Keratinocyte (primary cell): ENCODE results near the gene PADI6. TPM values are rescaled to one million over a fixed set of nuclear protein-coding genes. Genes with fewer than 3 reads are reported as not detected.

Experiments
- DNase-seq: peaks from one replicate; pipeline ENCODE4 v3.0.0-alpha.2; 2011; ENCODE audit warnings: low read depth, missing footprints, low spot score
- FAIRE-seq: peaks from 2 replicates; lab custom pipeline; 2011; peaks lifted over from hg19 to GRCh38; lab: Jason Lieb, UNC
- H2AFZ ChIP-seq: 2 replicates; pipeline ENCODE4 v1.6.0; 2012; ENCODE audit warnings: low read length, control low read depth, inconsistent platforms; ENCODE audit not compliant: control insufficient read depth
- H3K27ac ChIP-seq: 2 replicates; pipeline ENCODE4 v1.5.1; 2011; ENCODE audit warnings: low read length; ENCODE audit not compliant: control insufficient read depth, insufficient read depth
- H3K27me3 ChIP-seq: 3 replicates; pipeline ENCODE4 v1.6.0; 2011; ENCODE audit warnings: low read length; ENCODE audit not compliant: control insufficient read depth, insufficient read depth; ENCODE audit errors: extremely low read depth
- H3K36me3 ChIP-seq, 2 experiments: 2 replicates in 1 of 2; 3 replicates in 1 of 2; pipeline ENCODE4 v1.5.1; 2011; ENCODE audit warnings: low read length in 2 of 2, mild to moderate bottlenecking in 1 of 2; ENCODE audit not compliant: control insufficient read depth in 2 of 2, insufficient read depth in 2 of 2; ENCODE audit errors: extremely low read depth in 1 of 2
- H3K4me1 ChIP-seq: 3 replicates; pipeline ENCODE4 v1.5.1; 2011; ENCODE audit warnings: low read length; ENCODE audit not compliant: control insufficient read depth, insufficient read depth; ENCODE audit errors: extremely low read depth
- H3K4me2 ChIP-seq: 3 replicates; pipeline ENCODE4 v1.6.0; 2011; ENCODE audit warnings: low read depth, low read length; ENCODE audit not compliant: control insufficient read depth, insufficient read depth; ENCODE audit errors: extremely low read depth
- H3K4me3 ChIP-seq, 3 experiments: fragments of 200-600 bp in 1 of 3; sonication (generic) in 1 of 3; 2 replicates in 2 of 3; 3 replicates in 1 of 3; pipeline ENCODE4 v1.5.1; 2011 to 2016; ENCODE audit warnings: low read length in 3 of 3, mild to moderate bottlenecking in 3 of 3, control low read depth in 2 of 3, inconsistent platforms in 1 of 3, low read depth in 1 of 3, mixed read lengths in 1 of 3, mixed run types in 1 of 3, moderate library complexity in 1 of 3; ENCODE audit not compliant: control insufficient read depth in 2 of 3, insufficient read depth in 2 of 3; ENCODE audit errors: extremely low read depth in 1 of 3
- H3K79me2 ChIP-seq: 2 replicates; pipeline ENCODE4 v1.6.0; 2012; ENCODE audit warnings: low read length; ENCODE audit not compliant: control insufficient read depth, insufficient read depth
- H3K9ac ChIP-seq: 3 replicates; pipeline ENCODE4 v1.6.0; 2011; ENCODE audit warnings: low read length; ENCODE audit not compliant: control insufficient read depth, insufficient read depth; ENCODE audit errors: extremely low read depth
- H3K9me1 ChIP-seq: 3 replicates; pipeline ENCODE4 v1.6.0; 2011; ENCODE audit warnings: low read length; ENCODE audit not compliant: control insufficient read depth, insufficient read depth; ENCODE audit errors: extremely low read depth
- H3K9me3 ChIP-seq: 2 replicates; pipeline ENCODE4 v1.5.1; 2012; ENCODE audit warnings: low read depth, low read length; ENCODE audit not compliant: control insufficient read depth
- H4K20me1 ChIP-seq: 3 replicates; pipeline ENCODE4 v1.6.0; 2011; ENCODE audit warnings: low read length; ENCODE audit not compliant: control insufficient read depth, insufficient read depth; ENCODE audit errors: extremely low read depth
- CTCF ChIP-seq, 3 experiments: IDR thresholded peaks in 1 of 3; conservative IDR thresholded peaks in 1 of 3; optimal IDR thresholded peaks in 1 of 3; 2 replicates in 2 of 3; 3 replicates in 1 of 3; pipeline versions ENCODE3 to v1.5.1; 2011; ENCODE audit warnings: low read length in 3 of 3, mild to moderate bottlenecking in 3 of 3, moderate library complexity in 2 of 3, control low read depth in 1 of 3, inconsistent platforms in 1 of 3; ENCODE audit not compliant: insufficient read depth in 2 of 3; ENCODE audit errors: extremely low read depth in 1 of 3
- EZH2 ChIP-seq: IDR thresholded peaks from one replicate; pipeline ENCODE4 v1.6.1; 2012; ENCODE audit warnings: inconsistent platforms, mild to moderate bottlenecking, low read length, moderate library complexity
- dilution Hi-C: fragments of 300-500 bp; cut with MboI; formaldehyde crosslinking; loops from one replicate; pipeline ENCODE4 v1.7.0; 2020; ENCODE audit warnings: low sequenced_read_pairs; ENCODE audit not compliant: extremely low pct_ligation_motif_present
- polyA plus RNA-seq, 5 experiments: library from polyadenylated mRNA; depleted of rRNA in 3 of 5; stranded (reverse) in 3 of 5; stranded (forward) in 1 of 5; unstranded in 1 of 5; fragments of >200 nt; gene quantifications; 1 replicate in 1 of 5; 2 replicates in 3 of 5; 3 replicates in 1 of 5; pipeline versions ENCODE4 v1.2.1 to v1.2.3, GENCODE V29; 2011 to 2012; ENCODE audit warnings: missing spikeins in 2 of 5, low read depth in 1 of 5, low replicate concordance in 1 of 5

Gene PADI6
- polyA plus RNA-seq, 1 donor (not counting 4 experiments of a cell fraction or from before 2014, with no cell fraction given): not detected

- Histone ChIP-seq H3K4me2 (no peak overlapping the region), H3K79me2 (peaks cover 76% of the 10 kb centered on the region), H3K9me3 (no peaks in the 10 kb centered on the region), H3K9me1 (no peaks in the 10 kb centered on the region), H3K4me1 (no peaks in the 10 kb centered on the region), H3K4me3 (no peak overlapping the region), H4K20me1 (peaks cover 5% of the 10 kb centered on the region), H3K9ac (no peak overlapping the region), H3K27me3 (no peaks in the 10 kb centered on the region), H3K36me3 (peaks cover 64 to 67% of the 10 kb centered on the region in 2 experiments), H2AFZ (no peak overlapping the region), H3K27ac (no peak overlapping the region)
- TF ChIP-seq CTCF (optimal IDR thresholded peaks at IDR 0.05 in 1 of 3, IDR thresholded peaks at IDR 0.05 in 1 of 3, conservative IDR thresholded peaks at IDR 0.05 in 1 of 3; ENCODE audit: extremely low read depth in 1 of 3, insufficient read depth in 2 of 3, low read length in 3 of 3) (no peak), EZH2 (no peak)
- no peak for FAIRE-seq
- dilution Hi-C loops: no loop called here
- DNase-seq: no peak
These were observed 54.0 kb downstream of the PADI6 start for GRCh38 chr1:17425806-17426600.

- Histone ChIP-seq H3K9me3 (no peaks in the 10 kb centered on the region), H3K27me3 (no peaks in the 10 kb centered on the region), H3K27ac (no peak overlapping the region), H3K4me2 (no peak overlapping the region), H3K9ac (no peak overlapping the region), H2AFZ (no peak overlapping the region), H4K20me1 (peaks cover 5% of the 10 kb centered on the region), H3K36me3 (peaks cover 58 to 61% of the 10 kb centered on the region in 2 experiments), H3K79me2 (peaks cover 87% of the 10 kb centered on the region), H3K9me1 (no peaks in the 10 kb centered on the region), H3K4me3 (no peak overlapping the region), H3K4me1 (no peaks in the 10 kb centered on the region)
- FAIRE-seq (no peak), DNase-seq (no peak)
- no peak for TF ChIP-seq EZH2
- dilution Hi-C loops: no loop called here
These were observed 56.0 kb downstream of the PADI6 start for GRCh38 chr1:17427696-17428660.
